Glomerular endothelial cell (primary cell): ENCODE data around the gene ST6GALNAC6. TPM values are rescaled to one million over a fixed set of nuclear protein-coding genes. Genes with fewer than 3 reads are reported as not detected.
"Not testable (repeated sequence)": the region's sequence is repeated elsewhere in the genome, so short reads cannot be mapped to it uniquely, and the experiment has no call there.

Experiments
- DNase-seq: peaks from one replicate; pipeline ENCODE4 v3.0.0-alpha.2; 2011; ENCODE audit warnings: low read depth, low spot score; ENCODE audit errors: extremely low read depth
- total RNA-seq: library from RNA; depleted of rRNA; stranded (reverse); fragments of >200 nt; gene quantifications from 2 replicates; pipeline ENCODE4 v1.2.3, GENCODE V29; 2015

Gene ST6GALNAC6
- total RNA-seq, 1 donor from 2014 or later, result 72.0 TPM

DNA sequence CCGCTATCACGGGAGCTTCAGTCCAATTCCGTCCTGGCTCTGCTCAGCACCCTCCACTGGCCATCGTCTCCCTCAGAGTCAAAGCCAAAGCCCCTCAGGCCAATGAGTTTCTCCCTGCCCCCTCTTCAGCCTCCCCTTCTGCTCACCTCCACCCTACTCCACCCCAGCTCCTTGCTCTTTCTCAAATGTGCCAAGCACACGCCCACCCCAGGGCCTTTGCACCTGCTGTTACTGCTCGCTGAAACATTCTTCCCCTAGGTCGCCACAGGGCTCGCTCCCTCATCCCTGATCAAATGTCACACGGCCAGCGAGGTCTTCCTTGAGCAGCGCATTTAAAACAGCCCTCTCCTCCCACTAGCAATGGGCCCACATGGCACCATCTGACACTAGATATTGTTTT lies 38.6 kb downstream of the ST6GALNAC6 start:
- no peak for DNase-seq

DNA sequence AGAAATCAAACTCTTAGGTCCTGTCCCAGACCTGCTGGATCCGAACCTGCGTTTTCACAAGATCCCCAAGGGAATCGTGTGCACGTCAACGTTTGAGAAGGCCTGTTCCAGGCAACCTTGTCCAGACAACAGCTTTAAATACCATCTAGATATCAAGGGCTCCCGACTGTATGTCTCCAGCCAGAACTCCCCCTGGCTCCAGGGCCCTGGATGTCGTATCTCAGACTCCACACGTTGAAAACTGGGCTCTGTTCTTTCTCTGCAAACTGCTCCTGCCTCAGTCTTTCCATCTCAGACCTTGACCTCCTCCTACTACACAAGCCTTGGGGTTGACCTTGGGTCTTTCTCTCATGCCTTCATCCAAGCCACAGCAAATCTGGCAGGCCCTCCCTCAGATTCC lies 39.1 kb downstream of the ST6GALNAC6 start:
- DNase-seq, result no peak

DNA sequence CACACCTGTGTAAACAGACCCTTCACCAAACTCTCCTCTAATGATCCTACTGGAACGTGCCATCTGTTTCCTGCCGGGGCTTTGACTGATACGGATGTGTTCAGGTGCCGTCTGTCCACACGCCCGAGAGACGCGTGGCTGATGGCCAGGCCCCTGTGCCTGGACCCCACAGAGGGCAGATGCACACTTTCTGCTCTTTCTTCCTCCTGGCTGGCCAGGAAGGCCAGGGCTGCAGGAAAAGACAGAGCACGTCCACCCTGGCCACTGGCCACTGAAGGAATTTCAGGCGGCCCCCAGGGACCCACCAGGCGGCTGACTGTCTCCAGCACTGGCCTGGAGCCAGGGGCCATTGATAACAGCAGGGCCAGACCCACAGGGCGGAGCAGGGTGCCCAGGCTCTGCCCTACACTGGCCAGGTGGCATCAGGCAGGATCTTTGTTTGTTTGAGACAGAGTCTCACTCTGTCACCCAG lies 41.3 kb downstream of the ST6GALNAC6 start:
- no peak for DNase-seq

DNA sequence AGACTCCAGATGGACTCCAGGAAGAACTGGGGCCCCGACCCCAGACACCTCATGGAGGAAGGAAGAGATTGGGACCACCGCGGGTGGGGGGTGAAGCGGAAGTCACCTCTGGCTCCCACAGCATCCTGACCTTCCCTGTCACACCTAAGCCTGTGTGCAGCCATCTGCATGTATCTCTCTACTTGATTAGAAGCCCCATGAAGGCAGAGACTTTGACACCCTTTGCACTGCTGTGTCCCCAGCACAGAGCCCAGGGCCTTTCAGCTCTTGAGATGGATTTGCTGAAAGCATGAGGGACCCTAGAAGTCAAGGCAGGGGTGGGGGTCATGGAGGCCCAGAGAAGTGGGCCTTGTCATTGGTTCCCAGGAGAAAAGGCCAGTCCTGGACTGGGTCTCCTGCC lies 42.1 kb downstream of the ST6GALNAC6 start:
- DNase-seq, result no peak

DNA sequence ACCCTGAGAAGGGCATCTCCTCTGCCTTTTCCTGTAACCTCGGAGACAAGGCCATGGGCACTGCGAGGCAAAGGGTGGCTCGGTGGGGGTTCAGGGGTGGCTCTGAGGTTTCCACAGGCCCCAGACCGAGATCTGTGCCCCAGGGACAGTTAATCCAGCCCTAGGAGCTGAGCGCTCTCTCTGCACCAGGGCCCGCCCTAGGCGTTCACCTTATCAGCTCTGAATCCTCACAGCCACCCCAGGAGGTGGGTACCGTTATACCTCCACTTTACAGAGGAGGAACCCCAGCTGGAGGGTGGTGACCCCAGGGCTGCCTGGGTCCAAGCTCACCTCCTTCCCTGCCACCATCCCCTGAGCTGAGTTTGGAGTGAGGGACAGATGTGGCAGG lies 42.7 kb downstream of the ST6GALNAC6 start:
- DNase-seq, result no peak

DNA sequence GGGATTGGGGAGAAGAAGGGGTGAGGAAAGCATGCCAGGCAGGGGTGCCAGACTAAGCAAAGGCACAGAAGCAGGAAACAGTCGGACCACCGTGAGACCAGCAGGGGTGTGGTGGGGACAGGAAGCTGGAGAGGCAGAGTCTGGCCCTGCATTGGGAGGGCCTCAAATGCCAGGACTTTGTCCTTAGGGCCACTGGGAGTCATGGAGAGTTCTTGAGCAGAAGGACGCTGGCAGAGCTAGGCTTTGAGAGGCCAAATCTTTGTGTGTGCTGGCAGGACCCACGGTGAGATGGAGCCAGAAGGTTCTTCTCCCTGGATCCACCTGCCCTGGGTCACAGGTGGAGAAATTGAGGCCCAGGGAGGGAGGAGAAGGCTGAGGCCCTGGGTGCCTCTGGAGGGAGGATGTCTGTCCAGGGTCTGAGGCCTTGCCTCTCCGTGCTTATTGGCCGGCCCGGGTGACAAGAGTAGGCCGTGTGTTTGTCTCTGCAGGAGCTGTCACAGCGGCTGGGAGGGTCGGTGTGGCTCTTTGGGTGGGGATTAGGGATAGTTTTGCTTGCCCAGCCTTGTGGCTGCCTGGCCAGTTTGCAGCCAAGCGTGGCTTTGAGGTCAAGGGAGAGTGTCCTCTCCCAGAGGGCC lies 43.2 kb downstream of the ST6GALNAC6 start:
- DNase-seq, result no peak

DNA sequence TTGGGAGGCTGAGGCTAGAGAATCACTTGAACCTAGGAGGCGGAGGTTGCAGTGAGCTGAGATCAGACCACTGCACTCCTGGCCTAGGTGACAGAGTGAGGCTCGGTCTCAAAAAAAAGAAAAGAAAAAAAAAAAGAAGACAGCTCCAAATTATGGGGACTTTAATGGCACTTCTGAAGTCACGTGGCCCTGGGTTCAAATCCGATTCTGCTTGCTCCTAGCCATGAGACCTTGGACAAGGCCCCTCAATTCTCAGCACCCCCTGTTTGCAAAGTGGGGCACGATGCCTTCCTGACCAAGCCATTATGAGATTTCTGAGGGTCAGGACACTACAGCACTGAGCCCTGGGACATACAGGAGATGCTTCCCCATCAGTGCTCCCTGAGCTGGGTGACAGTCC lies 43.9 kb downstream of the ST6GALNAC6 start:
- DNase-seq, result no peak

DNA sequence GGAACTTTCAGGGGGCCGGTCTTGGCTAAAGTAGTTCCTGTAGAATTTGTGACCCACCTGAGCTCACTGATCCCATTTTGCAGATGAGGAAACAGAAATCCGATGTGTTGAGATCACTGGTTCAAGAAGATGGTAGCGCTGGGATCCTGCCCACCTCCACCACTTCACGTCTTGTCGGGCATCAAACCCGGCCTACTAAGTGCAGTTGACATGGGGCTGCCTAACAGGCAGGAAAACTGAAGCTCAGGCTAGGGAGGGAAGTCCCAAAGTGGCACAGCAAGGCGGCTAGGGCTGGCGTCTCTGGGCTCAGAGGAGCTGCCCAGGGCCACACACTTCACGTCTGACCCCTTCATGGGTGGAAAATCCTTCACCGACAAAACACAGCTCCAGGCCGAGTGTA lies 44.4 kb downstream of the ST6GALNAC6 start:
- DNase-seq, result no peak

DNA sequence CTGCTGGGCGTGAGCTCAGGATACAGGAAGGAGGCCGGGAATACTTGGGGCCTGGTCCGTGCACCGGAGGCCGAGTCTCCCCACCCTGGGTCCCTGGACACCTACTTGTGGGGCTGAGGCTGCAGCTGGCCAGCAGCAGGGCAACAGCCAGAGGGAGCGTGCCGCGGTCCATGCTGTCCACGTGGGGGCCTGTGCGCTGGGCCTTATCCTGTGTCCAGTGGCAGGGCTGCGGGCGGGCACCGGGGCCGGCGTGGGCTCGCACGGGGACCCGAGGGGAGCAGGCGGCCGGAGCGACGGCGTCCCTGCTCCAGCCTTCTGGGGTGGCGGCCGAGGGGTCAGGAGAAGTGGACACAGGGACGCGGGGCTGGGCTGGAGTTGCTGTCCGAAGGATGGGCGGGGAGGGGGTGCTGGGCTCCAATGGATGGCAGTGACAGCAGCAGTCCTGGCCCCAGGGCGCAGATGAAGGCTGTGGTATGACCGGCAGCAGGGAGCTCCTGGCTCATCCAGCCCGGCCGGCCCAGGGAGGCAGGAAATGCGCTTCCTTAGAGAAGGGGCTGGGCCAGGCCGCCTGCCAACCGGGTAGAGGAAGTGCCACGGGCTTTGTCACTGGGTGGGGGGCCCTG lies 45.1 kb downstream of the ST6GALNAC6 start, which contains the start of gene ENG:
Gene ENG, minus strand, starts transcription at position 475 of the 623 bp plus-strand sequence. Its CDS starts 303 bp downstream, at position 172.
- DNase-seq, result no peak

DNA sequence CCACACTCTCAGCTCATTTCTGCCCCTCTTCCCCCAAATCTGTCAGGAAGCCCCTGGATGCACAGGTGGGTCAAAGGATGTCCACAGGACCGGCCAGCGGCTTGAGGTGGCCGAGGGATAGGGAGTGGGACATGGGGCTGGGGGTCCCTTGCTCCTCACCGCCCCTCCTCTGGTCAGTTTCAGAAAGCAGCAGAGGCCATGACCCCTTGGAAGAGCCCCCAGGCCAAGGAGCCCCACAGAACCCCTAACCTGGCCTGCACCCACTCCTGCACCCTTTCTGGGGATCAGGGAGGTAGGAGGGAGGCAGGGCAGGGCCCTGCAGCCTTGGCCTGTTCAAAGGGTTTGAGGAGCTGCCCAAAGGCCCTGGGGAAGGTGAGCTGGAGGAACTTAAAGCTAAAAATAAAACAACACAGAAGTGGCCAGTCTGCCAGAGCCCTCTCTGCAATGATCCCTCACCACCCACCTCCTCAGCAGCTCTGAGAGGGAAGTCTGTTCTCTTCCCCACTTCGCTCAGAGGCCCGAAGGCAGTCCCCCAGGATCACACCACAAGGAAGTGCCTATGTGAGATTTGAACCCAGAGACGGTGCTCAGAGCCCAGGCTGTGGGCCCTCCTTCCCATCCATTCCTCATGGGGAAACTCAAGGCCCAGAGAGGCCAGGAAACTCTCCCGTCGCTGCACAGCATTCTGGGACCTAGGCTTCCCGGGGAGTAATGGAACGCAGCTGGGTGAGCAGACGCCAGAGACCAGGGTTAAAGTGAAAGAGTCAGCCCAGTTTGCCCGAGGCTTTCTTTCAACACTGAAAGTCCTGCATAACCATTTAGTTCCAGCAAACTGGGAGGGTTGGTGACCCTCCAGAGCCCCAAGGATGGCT lies 45.9 kb downstream of the ST6GALNAC6 start:
- DNase-seq, result no peak

DNA sequence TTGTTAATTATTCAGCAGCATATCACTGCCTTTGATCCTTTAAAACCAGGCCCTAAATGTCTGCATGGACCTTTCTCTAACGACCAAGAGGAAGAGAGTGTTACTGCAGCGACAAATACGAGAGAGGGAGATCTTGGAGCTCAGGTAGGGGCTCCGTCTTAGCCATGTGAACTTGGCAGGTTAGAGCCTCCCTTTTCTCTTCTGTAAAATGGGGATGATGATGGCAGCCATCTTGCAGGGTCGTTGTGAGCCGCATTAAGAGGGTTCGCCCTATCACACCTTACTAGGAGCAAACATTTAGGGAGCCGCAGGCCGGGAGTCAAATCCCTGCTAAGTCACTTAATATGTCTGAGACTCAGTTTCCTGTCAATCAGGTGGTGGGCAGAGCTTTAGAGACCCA lies 46.6 kb downstream of the ST6GALNAC6 start:
- DNase-seq, result no peak

DNA sequence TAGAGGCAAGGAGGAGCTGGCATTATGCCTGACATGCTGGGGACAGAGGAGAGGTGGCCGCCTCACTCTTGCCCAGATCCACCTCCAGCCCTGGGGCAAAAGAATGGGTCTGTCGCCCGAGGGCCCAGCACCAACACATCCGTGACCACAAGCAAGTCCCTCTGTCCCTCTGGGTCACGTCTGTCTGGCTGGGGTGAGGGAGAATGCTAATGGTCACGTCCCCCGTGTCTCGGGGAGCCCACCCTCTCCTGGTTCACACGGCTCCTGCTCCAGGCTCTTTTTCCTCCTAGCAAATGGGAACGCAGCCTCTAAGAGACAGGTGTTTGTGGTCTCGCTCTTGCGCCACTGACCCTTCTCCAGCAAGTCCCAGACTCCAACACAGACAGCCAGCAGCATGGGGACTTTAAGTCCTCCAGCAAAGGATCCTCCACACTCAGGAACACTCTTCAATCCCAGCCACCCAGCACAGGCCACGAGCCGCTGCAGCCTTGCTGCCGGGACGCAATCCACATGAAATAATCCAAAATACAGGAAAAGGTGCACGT lies 49.0 kb downstream of the ST6GALNAC6 start:
- DNase-seq, result no peak

DNA sequence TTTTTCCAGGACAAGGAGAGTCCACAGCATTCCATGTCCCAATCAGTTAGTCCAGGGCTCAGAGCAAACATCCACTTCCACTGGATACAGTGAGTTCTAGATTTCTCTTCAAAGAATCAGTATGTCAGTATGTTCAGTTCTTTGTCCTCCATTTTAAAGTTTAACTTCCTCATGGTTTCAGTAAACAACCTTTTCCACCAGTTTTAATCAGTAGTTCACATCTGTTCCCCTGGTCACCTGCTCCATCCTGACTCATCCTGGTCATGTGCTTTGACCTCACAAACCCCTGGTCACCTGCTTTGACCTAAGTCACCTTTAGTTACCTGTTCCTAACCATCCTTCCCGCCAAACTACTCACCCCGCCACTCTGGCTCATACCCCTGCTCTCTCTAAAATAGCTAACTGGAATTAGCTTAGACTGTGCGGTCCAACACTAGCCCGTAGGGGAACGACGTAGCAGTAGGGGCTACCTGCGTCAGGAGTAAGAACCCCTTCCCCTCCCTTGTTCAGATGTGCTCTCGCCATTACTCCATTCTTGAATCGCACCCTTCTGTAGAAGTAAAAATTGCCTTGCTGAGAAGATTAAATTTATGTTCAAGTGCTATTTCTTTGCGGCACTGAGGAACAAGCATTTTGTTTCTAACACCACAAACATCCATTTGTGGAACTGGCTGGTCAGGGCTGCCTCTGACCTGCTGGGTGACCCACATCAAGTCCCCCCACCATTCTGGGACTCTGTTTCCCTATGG lies 50.5 kb downstream of the ST6GALNAC6 start:
- no peak for DNase-seq

DNA sequence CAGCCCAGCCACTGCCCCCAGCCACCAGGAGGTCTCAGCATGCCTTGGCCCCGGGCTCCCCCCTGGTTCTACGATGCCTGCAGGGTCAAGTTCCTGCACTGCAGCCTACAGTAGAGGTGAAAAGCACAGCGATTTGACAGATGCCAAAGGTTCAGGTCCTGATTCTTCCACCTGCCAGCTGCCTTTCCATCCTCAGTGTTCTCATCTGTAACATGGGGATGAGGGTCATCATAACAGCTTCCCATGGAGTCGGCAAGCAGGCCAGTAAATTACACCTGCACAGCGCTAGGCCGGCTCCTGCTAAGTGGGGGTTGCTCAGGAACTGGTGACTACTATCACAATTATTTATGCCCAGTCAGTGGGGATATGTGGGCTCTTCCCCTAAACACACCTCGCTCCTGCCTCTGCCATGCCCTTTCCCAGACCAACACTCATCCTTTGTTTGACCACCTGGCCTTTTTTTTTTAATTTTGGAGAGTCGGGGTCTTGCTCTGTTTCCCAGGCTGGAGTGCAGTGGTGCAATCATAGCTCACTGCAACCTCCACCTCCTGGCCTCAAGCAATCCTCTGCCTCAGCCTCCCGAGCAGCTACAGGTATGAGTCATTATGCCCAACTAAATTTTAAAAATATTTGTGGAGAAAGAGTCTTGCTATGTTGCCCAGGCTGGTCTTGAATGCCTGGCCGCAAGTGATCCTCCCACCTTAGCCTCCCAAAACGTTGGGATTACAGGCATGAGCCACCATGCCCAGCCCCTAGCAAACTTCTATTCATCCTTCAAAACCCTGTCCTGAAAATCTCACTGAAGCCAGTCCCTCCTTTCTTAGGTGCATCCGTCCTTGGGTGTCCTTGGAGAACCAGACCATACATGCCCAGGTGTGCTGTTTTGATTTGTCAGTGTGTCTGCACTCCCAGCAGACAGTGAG lies 51.3 kb downstream of the ST6GALNAC6 start:
- no peak for DNase-seq

DNA sequence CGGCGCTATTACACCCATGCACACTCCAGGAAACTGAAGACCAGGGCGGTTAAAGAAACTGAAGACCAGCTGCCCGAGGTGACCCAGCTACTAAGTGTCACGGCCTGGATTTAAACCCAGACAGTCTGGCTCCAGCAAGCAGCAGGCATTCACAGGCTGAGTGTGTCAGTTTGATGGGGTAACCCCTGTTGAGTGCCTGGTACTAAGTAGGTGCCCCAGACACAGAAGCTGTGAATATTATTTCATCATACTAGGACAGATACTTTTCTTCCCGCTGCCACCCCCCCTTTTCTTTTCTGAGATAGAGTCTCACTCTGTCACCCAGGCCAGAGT lies 52.3 kb downstream of the ST6GALNAC6 start:
- DNase-seq, result no peak

DNA sequence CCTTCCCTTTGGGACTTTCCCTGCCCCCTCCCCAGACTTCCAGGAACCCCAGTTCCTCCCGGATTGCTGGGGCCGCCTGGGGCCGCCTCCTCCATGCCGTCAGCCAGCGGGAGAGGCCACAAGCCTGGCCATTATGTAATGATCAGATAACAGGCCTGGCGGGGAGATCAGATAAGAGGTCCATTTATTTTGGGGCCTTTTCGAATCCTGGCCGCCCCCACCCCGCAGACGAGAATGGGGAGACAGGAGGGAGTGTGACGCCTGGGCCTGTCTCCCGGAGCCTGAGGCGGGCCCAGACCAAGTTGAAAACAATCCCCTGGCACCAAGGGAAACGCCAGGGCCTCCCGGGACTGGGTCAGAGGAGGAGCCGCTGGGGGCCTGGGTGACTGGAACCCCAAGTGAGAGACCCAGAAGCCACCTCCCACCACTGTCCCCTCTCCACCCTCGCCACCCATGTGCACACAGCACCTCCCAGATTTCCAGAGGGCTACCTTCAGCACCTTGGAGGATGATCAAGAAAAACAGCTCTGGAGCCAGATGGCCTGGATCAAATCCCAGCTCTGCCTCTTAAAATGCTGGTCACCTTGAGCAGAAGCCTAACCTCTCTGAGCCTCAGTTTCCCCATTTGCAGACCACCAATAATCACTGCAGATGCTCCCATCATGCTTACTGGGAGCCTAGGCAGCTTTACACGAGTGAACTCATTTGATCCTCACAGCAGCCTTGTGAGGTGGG lies 52.8 kb downstream of the ST6GALNAC6 start:
- DNase-seq, result no peak

DNA sequence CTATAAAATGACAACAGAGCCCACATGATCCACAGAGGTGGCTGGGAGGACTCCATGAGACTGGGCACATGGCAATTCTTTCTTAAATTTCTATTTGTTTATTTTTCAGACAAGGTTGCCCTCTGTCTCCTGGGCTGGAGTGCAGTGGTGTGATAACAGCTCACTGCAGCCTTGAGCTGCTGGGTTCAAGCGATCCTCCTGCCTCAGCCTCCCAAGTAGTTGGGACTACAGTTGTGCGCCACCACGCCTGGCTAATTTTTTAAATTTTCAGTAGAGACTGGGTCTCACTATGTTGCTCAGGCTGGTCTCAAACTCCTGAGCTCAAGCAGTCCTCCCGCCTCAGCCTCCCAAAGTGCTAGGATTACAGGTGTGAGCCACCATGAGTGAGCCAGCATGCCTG lies 53.8 kb downstream of the ST6GALNAC6 start:
- DNase-seq, result not testable (repeated sequence)

DNA sequence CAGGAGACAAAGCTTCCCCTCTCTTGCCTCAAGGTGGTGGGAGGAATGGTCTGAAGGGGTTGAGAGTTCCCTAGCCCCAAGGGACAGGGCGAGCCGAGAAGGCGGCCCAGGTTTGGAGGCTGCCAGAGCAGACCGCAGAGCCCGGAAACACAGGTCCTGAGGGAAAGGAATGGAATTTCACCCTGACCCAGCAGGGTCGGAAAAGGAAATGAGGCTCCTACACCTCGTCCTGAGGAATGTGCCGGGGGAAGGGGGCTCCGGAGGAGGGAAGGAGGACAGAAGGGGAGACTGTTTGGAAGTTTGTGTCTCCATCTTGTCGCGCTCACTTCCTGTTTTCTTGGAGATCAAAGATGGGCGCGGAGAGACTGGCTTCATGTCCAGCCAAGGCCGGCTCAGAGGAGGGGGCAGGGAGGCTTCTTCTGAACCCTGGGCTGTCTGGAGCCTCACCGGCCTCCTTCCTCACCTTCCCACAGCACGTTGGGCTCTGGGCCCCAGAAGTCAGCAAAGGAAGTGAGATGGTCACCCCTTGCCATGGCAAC lies 54.5 kb downstream of the ST6GALNAC6 start:
- DNase-seq, result no peak
